Activated CD4-positive, alpha-beta memory T cell treated with anti-CD3 and anti-CD28 coated beads, Interleukin-2, amount 10 ng/mL, durations not matched to agents 7 days and 5 days (primary cell): ENCODE data around the gene GPX2. TPM values are rescaled to one million over a fixed set of nuclear protein-coding genes. Genes with fewer than 3 reads are reported as not detected.

Source experiments
- CTCF ChIA-PET: fragments of 350-600 bp; sonication (Branson Sonifier 250); formaldehyde crosslinking; loops from one replicate; lab custom pipeline; 2021; ENCODE audit warnings: antibody characterized with exemption, inconsistent platforms; lab: Charles Lee
- POLR2A ChIA-PET: fragments of 350-600 bp; sonication (Branson Sonifier 250); formaldehyde crosslinking; loops from one replicate; lab custom pipeline; 2021; ENCODE audit warnings: antibody characterized with exemption; lab: Charles Lee
- DNase-seq: peaks from one replicate; pipeline ENCODE4 v3.0.0-alpha.2; 2020
- H3K27ac Mint-ChIP-seq: one replicate; pipeline ENCODE4 v1.8.0; 2021; ENCODE audit warnings: mild to moderate bottlenecking, mixed read lengths
- H3K27me3 Mint-ChIP-seq: one replicate; pipeline ENCODE4 v1.8.0; 2021; ENCODE audit warnings: mixed read lengths
- H3K36me3 Mint-ChIP-seq: one replicate; pipeline ENCODE4 v1.8.0; 2021; ENCODE audit warnings: low read depth, mixed read lengths
- H3K4me1 Mint-ChIP-seq: one replicate; pipeline ENCODE4 v1.8.0; 2021; ENCODE audit warnings: mixed read lengths
- H3K4me3 Mint-ChIP-seq: one replicate; pipeline ENCODE4 v1.8.0; 2021; ENCODE audit warnings: mild to moderate bottlenecking, mixed read lengths
- H3K9me3 Mint-ChIP-seq: one replicate; pipeline ENCODE4 v1.8.0; 2021; ENCODE audit warnings: mixed read lengths
- total RNA-seq, 2 experiments: library from RNA; stranded (reverse); gene quantifications; one replicate each; pipeline ENCODE4 v1.2.3, GENCODE V29; 2021

Gene GPX2
- total RNA-seq, 2 experiments from 2014 or later = not detected

- no peaks in the 10 kb centered on the region for H3K9me3 Mint-ChIP-seq
- H3K4me3 Mint-ChIP-seq = no peak overlapping the region
- no peaks in the 10 kb centered on the region for H3K36me3 Mint-ChIP-seq
- ChIA-PET POLR2A (interaction anchor here (0.7 to 1.2 kb wide), 2 partner anchors 13 to 25 kb away, joined by 3 to 4 read pairs; no protein-coding TSS in a partner anchor), CTCF (no interaction called here)
- H3K27me3 Mint-ChIP-seq = no peaks in the 10 kb centered on the region
- no peak overlapping the region for H3K27ac Mint-ChIP-seq
- DNase-seq = no peak
- H3K4me1 Mint-ChIP-seq = no peaks in the 10 kb centered on the region
These were observed 14.3 kb upstream of the GPX2 start for GRCh38 chr14:64956697-64957406.

- H3K27ac Mint-ChIP-seq = no peak overlapping the region
- no peak for DNase-seq
- H3K36me3 Mint-ChIP-seq = no peaks in the 10 kb centered on the region
- CTCF ChIA-PET = no interaction called here
- H3K9me3 Mint-ChIP-seq = no peaks in the 10 kb centered on the region
- no peaks in the 10 kb centered on the region for H3K27me3 Mint-ChIP-seq
- POLR2A ChIA-PET = no interaction called here
- no peaks in the 10 kb centered on the region for H3K4me1 Mint-ChIP-seq
- H3K4me3 Mint-ChIP-seq = no peak overlapping the region
These were observed 12.8 kb upstream of the GPX2 start for GRCh38 chr14:64955297-64955696.

- H3K27me3 Mint-ChIP-seq = no peaks in the 10 kb centered on the region
- no peaks in the 10 kb centered on the region for H3K4me1 Mint-ChIP-seq
- H3K27ac Mint-ChIP-seq = no peak overlapping the region
- no peak overlapping the region for H3K4me3 Mint-ChIP-seq
- CTCF ChIA-PET = no interaction called here
- POLR2A ChIA-PET = no interaction called here
- no peaks in the 10 kb centered on the region for H3K9me3 Mint-ChIP-seq
- no peaks in the 10 kb centered on the region for H3K36me3 Mint-ChIP-seq
- no peak for DNase-seq
These were observed 12.1 kb upstream of the GPX2 start for GRCh38 chr14:64954491-64955240.

GRCh38 chr14:64953661-64954060, 11.1 kb upstream of the GPX2 start:
- no peak for DNase-seq
- CTCF ChIA-PET = interaction anchor here (1.2 to 1.7 kb wide), 3 partner anchors 12 to 39 kb away, joined by 3 to 5 read pairs (median 5); no protein-coding TSS in a partner anchor
- no peaks in the 10 kb centered on the region for H3K4me1 Mint-ChIP-seq
- no peak overlapping the region for H3K27ac Mint-ChIP-seq
- H3K9me3 Mint-ChIP-seq = no peaks in the 10 kb centered on the region
- POLR2A ChIA-PET = no interaction called here
- no peak overlapping the region for H3K4me3 Mint-ChIP-seq
- H3K36me3 Mint-ChIP-seq = no peaks in the 10 kb centered on the region
- H3K27me3 Mint-ChIP-seq = no peaks in the 10 kb centered on the region

- no peak for DNase-seq
- no peaks in the 10 kb centered on the region for H3K36me3 Mint-ChIP-seq
- no peak overlapping the region for H3K27ac Mint-ChIP-seq
- POLR2A ChIA-PET = interaction anchor here (1.1 kb wide), 1 partner anchor 39 kb away, joined by 3 read pairs; no protein-coding TSS in a partner anchor
- H3K4me3 Mint-ChIP-seq = no peak overlapping the region
- CTCF ChIA-PET = interaction anchor here (1.2 to 1.7 kb wide), 3 partner anchors 12 to 38 kb away, joined by 3 to 5 read pairs (median 5); no protein-coding TSS in a partner anchor
- no peaks in the 10 kb centered on the region for H3K27me3 Mint-ChIP-seq
- no peaks in the 10 kb centered on the region for H3K9me3 Mint-ChIP-seq
- no peaks in the 10 kb centered on the region for H3K4me1 Mint-ChIP-seq
These were observed 10.7 kb upstream of the GPX2 start for GRCh38 chr14:64953310-64953654.

GRCh38 chr14:64952598-64953309, 10.2 kb upstream of the GPX2 start:
- no peak for DNase-seq
- ChIA-PET CTCF (interaction anchor here (1.2 to 1.7 kb wide), 3 partner anchors 13 to 38 kb away, joined by 3 to 5 read pairs (median 5); no protein-coding TSS in a partner anchor), POLR2A (interaction anchor here (1.1 kb wide), 1 partner anchor 38 kb away, joined by 3 read pairs; no protein-coding TSS in a partner anchor)
- Mint-ChIP-seq H3K4me1 (no peaks in the 10 kb centered on the region), H3K27ac (no peak overlapping the region), H3K4me3 (no peak overlapping the region), H3K36me3 (peaks cover under 1% of the 10 kb centered on the region), H3K27me3 (no peaks in the 10 kb centered on the region), H3K9me3 (no peaks in the 10 kb centered on the region)

GRCh38 chr14:64951724-64952123, 9.2 kb upstream of the GPX2 start:
- H3K27me3 Mint-ChIP-seq = no peaks in the 10 kb centered on the region
- no peaks in the 10 kb centered on the region for H3K9me3 Mint-ChIP-seq
- H3K36me3 Mint-ChIP-seq = peaks cover 7% of the 10 kb centered on the region
- no peak for DNase-seq
- POLR2A ChIA-PET = interaction anchor here (1.3 kb wide), 1 partner anchor 37 kb away, joined by 4 read pairs; the partner anchor contains the start of gene CHURC1
- no peak overlapping the region for H3K27ac Mint-ChIP-seq
- H3K4me3 Mint-ChIP-seq = no peak overlapping the region
- H3K4me1 Mint-ChIP-seq = no peaks in the 10 kb centered on the region
- CTCF ChIA-PET = interaction anchor here (1.7 kb wide), 1 partner anchor 24 kb away, joined by 5 read pairs; no protein-coding TSS in a partner anchor

GRCh38 chr14:64951291-64951690, 8.7 kb upstream of the GPX2 start:
- CTCF ChIA-PET = no interaction called here
- Mint-ChIP-seq H3K4me3 (no peak overlapping the region), H3K27ac (no peak overlapping the region), H3K4me1 (peaks cover 2% of the 10 kb centered on the region), H3K9me3 (no peaks in the 10 kb centered on the region), H3K36me3 (peaks cover 7% of the 10 kb centered on the region), H3K27me3 (no peaks in the 10 kb centered on the region)
- POLR2A ChIA-PET = interaction anchor here (1.3 kb wide), 1 partner anchor 36 kb away, joined by 4 read pairs; the partner anchor contains the start of gene CHURC1
- no peak for DNase-seq

- POLR2A ChIA-PET = interaction anchor here (1.3 kb wide), 1 partner anchor 36 kb away, joined by 4 read pairs; the partner anchor contains the start of gene CHURC1
- H3K9me3 Mint-ChIP-seq = no peaks in the 10 kb centered on the region
- no peaks in the 10 kb centered on the region for H3K27me3 Mint-ChIP-seq
- CTCF ChIA-PET = no interaction called here
- no peak overlapping the region for H3K27ac Mint-ChIP-seq
- no peak overlapping the region for H3K4me3 Mint-ChIP-seq
- H3K36me3 Mint-ChIP-seq = peaks cover 9% of the 10 kb centered on the region
- peaks cover 2% of the 10 kb centered on the region for H3K4me1 Mint-ChIP-seq
- DNase-seq = no peak
These were observed 8.3 kb upstream of the GPX2 start for GRCh38 chr14:64950889-64951288.

- H3K36me3 Mint-ChIP-seq = peaks cover 18% of the 10 kb centered on the region
- ChIA-PET CTCF (interaction anchor here (2.1 kb wide), 1 partner anchor 9 kb away, joined by 4 read pairs; no protein-coding TSS in a partner anchor), POLR2A (no interaction called here)
- H3K9me3 Mint-ChIP-seq = no peaks in the 10 kb centered on the region
- no peak for DNase-seq
- H3K27me3 Mint-ChIP-seq = no peaks in the 10 kb centered on the region
- H3K4me3 Mint-ChIP-seq = no peak overlapping the region
- peaks cover 14% of the 10 kb centered on the region for H3K4me1 Mint-ChIP-seq
- no peak overlapping the region for H3K27ac Mint-ChIP-seq
These were observed 6.2 kb upstream of the GPX2 start for GRCh38 chr14:64948612-64949210.

- Mint-ChIP-seq H3K27ac (no peak overlapping the region), H3K4me1 (peaks cover 22% of the 10 kb centered on the region), H3K9me3 (no peaks in the 10 kb centered on the region), H3K4me3 (no peak overlapping the region), H3K36me3 (peaks cover 24% of the 10 kb centered on the region), H3K27me3 (no peaks in the 10 kb centered on the region)
- DNase-seq = no peak
- ChIA-PET CTCF (interaction anchor here (1.5 to 2.1 kb wide), 2 partner anchors 10 to 125 kb away, joined by 3 to 4 read pairs; no protein-coding TSS in a partner anchor), POLR2A (no interaction called here)
These were observed 5.4 kb upstream of the GPX2 start for GRCh38 chr14:64947710-64948611.
